ENCODE data around the gene FGFRL1. TPM values are rescaled to one million over a fixed set of nuclear protein-coding genes. Genes with fewer than 3 reads are reported as not detected.
A peak's percentile ranks its signal among the peaks of the same experiment; 100 is the strongest.

The FGFRL1 gene
- total RNA-seq, 2 donors from 2014 or later: 16.0 to 34.7 TPM

DNA sequence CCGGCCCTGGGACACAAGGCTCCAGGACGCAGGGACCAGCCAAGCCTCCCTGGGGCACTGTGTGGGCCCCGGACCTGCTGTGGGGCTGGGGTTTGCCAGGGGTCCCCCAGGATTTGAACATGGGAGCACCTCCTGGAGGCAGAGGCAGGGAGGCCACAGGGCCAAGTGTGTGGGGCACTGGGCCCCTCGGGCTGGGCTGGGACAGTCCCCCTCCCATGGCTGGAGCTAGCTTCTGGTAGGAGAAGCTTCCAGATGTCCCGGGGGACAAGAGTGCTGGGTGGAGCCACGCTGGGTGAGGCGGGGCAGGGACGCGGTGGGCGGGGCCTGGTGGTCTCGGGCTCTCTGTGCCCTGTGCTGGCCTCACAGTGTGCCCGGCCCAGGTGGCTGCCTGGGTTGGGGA, 18.6 kb downstream of the FGFRL1 start:
- Histone ChIP-seq H3K9ac (ENCODE audit: low read depth in 2 of 2, low read length in 2 of 2) (no peak overlapping the region), H3K27me3 (peaks cover 18% of the 10 kb centered on the region), H3K4me1 (peaks cover 7% of the 10 kb centered on the region), H3K9me3 (no peaks in the 10 kb centered on the region), H3K4me3 (no peak overlapping the region), H3K27ac (no peak overlapping the region), H3K36me3 (no peaks in the 10 kb centered on the region)
- peak; percentile 57 for DNase-seq
- TF ChIP-seq, protein P1, sequence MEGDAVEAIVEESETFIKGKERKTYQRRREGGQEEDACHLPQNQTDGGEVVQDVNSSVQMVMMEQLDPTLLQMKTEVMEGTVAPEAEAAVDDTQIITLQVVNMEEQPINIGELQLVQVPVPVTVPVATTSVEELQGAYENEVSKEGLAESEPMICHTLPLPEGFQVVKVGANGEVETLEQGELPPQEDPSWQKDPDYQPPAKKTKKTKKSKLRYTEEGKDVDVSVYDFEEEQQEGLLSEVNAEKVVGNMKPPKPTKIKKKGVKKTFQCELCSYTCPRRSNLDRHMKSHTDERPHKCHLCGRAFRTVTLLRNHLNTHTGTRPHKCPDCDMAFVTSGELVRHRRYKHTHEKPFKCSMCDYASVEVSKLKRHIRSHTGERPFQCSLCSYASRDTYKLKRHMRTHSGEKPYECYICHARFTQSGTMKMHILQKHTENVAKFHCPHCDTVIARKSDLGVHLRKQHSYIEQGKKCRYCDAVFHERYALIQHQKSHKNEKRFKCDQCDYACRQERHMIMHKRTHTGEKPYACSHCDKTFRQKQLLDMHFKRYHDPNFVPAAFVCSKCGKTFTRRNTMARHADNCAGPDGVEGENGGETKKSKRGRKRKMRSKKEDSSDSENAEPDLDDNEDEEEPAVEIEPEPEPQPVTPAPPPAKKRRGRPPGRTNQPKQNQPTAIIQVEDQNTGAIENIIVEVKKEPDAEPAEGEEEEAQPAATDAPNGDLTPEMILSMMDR (IDR thresholded peaks at IDR 0.05): no peak
- intact Hi-C loops (cut with DNase I): no loop called here

DNA sequence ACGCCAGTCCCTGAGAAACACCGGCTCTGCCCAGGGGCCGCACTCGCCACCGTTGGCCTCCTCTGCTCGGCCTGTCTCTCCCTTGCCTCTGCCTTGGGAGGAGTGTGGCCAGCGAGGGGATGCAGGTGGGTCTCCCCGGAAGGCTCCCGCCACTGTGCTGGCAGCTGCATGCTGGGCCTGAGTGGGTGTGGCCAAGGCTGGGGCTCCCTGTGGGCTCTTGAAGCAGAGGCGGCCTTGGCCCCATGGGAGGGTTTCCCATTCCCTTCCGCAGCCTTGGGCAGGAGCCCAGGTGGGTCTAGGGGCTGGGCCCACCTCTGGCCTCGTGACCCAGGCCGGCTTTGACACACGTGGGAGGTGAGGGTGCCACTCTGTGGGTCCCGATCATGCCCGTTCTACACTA, 19.1 kb downstream of the FGFRL1 start:
- peak; percentile 45 for DNase-seq

DNA sequence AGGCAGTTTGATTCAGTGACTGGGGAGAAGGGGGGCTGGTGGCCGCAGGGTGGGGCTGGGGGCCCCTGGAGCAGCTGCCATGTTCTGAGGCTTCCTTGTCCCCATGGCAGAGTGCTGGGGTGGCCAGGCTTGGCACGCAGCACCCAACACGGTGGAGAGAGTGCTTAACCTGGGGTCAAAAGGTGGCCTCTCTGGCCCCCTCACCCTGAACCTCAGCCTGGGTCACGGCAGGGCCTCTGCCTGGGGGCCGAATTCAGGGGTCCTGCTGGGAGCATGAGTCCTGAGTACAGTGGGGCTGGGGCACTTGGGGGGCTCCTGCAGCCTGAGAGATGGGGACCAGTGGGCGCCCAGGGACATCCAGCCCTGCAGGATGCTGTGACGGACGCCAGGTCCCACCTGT, 19.9 kb downstream of the FGFRL1 start:
- peaks cover 18% of the 10 kb centered on the region for H3K27me3 ChIP-seq
- DNase-seq: no peak
- peaks cover 7% of the 10 kb centered on the region for H3K4me1 ChIP-seq
- TF ChIP-seq, protein P1 (IDR thresholded peaks at IDR 0.05): no peak
- no peak overlapping the region for H3K9ac ChIP-seq (ENCODE audit: low read depth in 2 of 2, low read length in 2 of 2)
- intact Hi-C loops (cut with DNase I): no loop called here
- no peak overlapping the region for H3K27ac ChIP-seq
- H3K36me3 ChIP-seq: no peaks in the 10 kb centered on the region
- H3K4me3 ChIP-seq: no peak overlapping the region
- H3K9me3 ChIP-seq: no peaks in the 10 kb centered on the region

More for the DNA sequence above, 19.1 kb downstream of the FGFRL1 start:
- no peaks in the 10 kb centered on the region for H3K36me3 ChIP-seq
- H3K27me3 ChIP-seq: peaks cover 18% of the 10 kb centered on the region
- H3K4me1 ChIP-seq: peaks cover 7% of the 10 kb centered on the region
- no peaks in the 10 kb centered on the region for H3K9me3 ChIP-seq
- H3K27ac ChIP-seq: no peak overlapping the region
- no peak overlapping the region for H3K4me3 ChIP-seq
- TF ChIP-seq, protein P1 (IDR thresholded peaks at IDR 0.05): no peak
- H3K9ac ChIP-seq (ENCODE audit: low read depth in 2 of 2, low read length in 2 of 2): peak overlapping the region in 1 of 2 donors; percentile 5
- intact Hi-C loops (cut with DNase I): no loop called here

DNA sequence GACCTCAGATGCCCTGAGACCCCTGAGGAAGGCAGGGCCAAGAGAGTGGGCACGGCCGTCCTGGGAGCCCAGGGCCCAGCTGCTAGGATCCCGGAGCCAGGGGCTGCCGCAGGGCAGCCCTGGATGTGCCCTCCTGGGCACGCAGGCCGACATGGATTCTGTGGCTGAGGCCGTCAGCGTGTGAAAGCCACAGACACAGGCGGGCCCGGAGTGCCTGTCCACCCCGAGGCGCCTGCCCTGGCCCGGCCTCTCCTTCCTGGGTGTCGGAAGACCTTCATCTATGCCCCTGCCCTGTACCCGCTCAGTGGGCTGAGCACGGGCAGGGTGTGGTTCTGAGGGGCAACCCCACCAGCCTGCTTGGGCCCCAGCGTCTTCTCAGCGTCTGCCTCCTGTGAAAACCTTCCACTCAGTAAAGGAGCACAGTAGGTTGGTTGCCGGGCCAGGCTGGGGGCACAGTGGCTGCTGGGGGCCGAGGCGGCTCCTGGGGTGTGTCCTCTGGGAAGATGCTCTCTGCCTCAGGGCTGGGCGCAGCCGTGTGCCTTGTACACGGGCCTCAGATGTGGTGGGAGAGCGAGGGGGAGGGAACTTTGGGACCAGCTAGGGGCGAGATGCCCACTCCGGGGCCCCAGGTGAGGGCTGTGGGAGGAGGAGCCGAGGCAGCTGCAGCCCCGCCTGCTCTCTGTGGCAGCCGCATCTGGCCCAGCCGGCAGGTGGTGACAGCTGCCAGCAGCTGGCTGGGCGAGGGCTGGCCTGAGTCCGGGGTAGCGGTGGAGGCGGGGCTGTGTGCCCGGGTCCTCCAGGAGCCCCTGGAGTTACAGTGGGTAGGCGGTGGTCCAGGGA, 20.8 kb downstream of the FGFRL1 start:
- DNase-seq: no peak
- Histone ChIP-seq H3K4me3 (no peak overlapping the region), H3K36me3 (no peaks in the 10 kb centered on the region), H3K27me3 (peaks cover 18% of the 10 kb centered on the region), H3K9ac (ENCODE audit: low read depth in 2 of 2, low read length in 2 of 2) (no peak overlapping the region), H3K9me3 (no peaks in the 10 kb centered on the region), H3K4me1 (peaks cover 7% of the 10 kb centered on the region), H3K27ac (no peak overlapping the region)
- intact Hi-C loops (cut with DNase I): no loop called here
- TF ChIP-seq, protein P1 (IDR thresholded peaks at IDR 0.05): no peak

DNA sequence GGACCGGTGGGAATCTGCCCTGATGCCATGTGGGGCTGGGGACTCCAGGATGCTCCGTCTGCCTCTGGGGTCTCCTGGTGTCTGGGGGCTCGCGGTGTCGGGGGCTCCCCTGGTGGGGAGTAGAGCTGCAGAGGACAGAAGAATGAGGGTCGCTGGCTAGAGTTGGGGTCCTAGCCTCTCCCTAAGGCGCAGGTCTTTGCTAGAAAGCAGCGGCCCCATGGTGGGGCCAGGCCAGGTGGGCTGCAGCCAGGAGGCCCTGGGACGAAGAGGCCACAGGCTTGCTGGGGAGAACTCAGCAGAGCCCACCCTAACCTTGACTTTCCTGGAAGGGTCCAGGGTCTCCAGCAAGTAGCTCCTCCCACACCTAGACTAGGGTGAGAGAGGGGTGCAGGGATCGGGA, 21.4 kb downstream of the FGFRL1 start:
- H3K9me3 ChIP-seq: no peaks in the 10 kb centered on the region
- H3K27me3 ChIP-seq: peaks cover 18% of the 10 kb centered on the region
- peaks cover 7% of the 10 kb centered on the region for H3K4me1 ChIP-seq
- no peak for DNase-seq
- no peaks in the 10 kb centered on the region for H3K36me3 ChIP-seq
- no peak overlapping the region for H3K9ac ChIP-seq (ENCODE audit: low read depth in 2 of 2, low read length in 2 of 2)
- intact Hi-C loops (cut with DNase I): no loop called here
- TF ChIP-seq, protein P1 (IDR thresholded peaks at IDR 0.05): no peak
- no peak overlapping the region for H3K4me3 ChIP-seq
- H3K27ac ChIP-seq: no peak overlapping the region

Measured in colonic mucosa (tissue), 4 donors.